OCI-M2 (cell line): Measurements from ENCODE around the gene ABAT.
"Not testable (repeated sequence)": the region's sequence is repeated elsewhere in the genome, so short reads cannot be mapped to it uniquely, and the experiment has no call there.

Source experiments
- DNase-seq: peaks from one replicate; lab custom pipeline; 2025; ENCODE audit not compliant: unreplicated experiment; lab: John Stamatoyannopoulos, UW

ABAT gene

DNA sequence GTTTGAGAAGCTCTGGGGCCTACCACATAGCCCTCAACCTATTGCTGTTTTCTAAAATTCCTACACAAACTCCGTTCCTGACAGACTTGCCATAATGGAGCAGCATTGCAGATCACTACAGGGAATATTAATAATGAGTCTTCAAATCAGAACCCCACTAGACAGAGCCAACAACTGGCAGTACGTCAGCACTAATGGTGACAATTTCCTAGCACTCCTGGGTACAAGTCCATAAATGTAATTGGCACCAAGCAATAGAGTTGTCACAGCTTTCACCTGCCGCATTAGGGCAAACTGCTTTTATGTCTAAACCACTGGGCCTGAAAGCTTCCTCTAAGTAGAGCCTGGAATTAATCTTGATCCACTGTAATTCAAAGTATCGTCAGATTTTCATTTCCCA, 25.5 kb upstream of the ABAT start:
- no peak for DNase-seq

GRCh38 chr16:8649829-8650554, 24.4 kb upstream of the ABAT start:
- no peak for DNase-seq

GRCh38 chr16:8651958-8652357, 22.5 kb upstream of the ABAT start:
- not testable (repeated sequence) for DNase-seq

DNA sequence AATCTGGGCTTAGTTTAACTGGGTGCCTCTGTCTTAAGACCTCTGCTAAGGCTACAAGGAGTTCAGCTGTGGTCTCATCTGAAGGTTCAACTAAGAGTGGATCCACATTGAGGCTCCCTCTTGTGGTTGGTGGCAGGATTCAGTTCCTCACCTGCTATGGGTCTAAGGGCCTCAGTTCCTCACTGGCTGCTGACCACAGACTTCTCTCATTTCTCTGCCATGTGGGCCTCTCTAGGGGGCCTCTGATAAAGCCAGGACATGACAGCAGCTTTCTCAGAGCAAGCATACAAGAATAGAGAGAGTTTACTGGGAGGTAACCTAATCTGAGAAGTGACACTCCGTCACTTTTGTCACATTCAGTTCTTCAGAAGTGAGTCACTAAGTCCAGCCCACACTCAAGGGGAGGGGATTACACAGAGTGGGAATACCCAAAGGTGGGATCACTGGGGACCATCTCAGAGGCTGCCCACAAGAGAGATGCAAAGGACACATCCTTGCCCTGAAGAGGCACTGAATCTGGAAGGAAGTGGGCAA, 19.2 kb upstream of the ABAT start:
- DNase-seq = no peak

GRCh38 chr16:8656376-8656775, 18.0 kb upstream of the ABAT start:
- no peak for DNase-seq

DNA sequence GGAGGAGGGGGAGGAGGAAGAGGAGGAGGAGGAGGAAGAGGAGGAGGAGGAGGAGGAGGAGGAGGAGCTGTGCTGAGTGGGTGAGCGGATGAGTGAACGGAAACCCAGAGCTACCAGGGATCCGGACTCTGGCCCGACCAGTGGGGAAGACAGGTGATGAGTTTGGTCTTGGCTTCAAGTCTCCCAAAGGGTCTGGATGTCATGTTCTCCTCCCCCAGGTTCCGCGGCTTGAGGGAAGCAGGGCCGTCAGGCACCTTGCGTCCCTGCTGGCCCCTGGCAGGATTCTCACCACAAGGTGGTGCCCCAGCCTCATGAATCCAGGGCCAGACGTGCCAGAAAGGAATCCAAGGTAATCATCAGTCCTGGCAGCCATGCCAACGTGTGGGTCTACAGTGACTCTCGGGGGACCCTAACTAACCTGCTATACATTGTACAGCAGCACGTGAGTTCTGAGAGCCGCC, 13.5 kb upstream of the ABAT start:
- no peak for DNase-seq

GRCh38 chr16:8661703-8662102, 12.7 kb upstream of the ABAT start:
- no peak for DNase-seq

DNA sequence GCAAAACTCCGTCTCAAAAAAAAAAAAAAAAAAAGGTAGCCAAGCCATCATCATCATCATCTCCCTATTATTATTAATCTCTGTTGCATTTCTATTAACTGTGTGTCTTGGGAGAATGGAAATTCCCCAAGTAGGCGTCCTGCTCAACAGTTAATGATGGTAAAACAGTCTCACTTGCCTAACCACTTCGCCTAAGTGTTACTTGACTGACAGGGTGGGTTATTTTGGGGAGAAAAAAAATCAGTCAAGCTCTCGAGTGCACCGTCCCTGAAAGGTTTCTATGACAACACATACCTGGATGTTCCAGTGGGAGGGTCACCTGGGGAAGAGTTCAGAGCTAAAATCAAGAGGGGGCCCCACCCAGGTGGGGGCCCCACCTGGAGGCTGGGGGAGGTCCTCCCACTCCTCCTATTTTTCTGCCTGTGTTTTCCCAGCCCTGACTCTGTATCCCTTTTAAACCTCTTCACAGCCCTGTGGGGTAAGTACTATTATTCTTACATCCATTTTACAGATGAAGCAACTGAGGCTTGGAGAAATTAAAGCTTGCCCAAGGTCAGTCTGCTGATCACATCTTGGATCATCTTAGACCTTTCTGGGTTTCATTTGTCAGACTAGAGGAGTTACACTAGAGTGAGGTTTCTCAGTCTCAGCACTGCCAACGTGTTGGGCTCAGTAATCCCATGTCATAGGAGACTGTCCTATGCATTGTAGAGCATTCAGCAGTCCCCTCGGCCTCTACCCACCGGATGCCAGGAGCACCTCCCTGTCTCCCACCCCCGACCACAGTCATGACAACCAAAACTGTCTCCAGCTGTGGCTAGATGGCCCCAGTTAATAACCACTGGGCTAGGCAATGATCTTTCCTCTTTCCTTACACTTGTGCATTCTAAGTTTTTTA, 11.0 kb upstream of the ABAT start:
- DNase-seq = no peak

GRCh38 chr16:8665529-8665928, 8.9 kb upstream of the ABAT start:
- DNase-seq = no peak

DNA sequence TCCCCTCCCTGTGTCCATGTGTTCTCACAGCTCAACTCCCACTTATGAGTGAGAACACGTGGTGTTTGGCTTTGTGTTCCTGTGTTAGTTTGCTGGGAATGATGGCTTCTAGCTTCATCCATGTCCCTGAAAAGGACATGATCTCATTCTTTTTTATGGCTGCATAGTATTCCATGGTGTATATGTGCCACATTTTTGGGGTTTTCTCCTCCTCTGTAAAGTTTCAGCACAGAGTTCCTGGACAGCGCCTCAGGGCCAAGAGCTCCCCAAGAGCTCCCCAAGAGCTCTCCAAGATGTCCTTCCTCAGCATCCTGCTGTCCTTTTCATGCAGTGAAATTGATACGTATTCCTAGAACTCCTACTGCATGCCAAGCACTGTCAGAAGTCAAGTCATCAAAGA, 6.9 kb upstream of the ABAT start:
- no peak for DNase-seq

DNA sequence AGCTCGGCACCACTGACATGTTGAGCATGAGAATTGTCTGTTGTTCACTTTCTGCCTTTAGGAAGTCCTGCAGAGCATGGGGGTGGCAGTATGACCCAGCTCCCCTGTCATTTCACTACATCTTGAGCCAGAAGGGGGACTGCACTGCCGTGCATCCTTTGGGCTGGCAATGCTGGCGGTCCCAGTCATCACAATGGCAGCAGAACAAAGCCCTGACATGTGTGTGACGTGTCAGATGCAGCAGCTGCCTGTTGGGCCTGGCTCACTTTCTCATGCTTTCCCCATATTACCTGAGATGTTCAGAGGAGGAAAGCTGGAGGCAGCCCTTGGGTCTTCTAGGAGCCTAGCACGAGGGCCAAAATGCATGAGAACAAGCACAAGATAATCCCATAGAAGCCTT, 6.3 kb upstream of the ABAT start:
- no peak for DNase-seq

DNA sequence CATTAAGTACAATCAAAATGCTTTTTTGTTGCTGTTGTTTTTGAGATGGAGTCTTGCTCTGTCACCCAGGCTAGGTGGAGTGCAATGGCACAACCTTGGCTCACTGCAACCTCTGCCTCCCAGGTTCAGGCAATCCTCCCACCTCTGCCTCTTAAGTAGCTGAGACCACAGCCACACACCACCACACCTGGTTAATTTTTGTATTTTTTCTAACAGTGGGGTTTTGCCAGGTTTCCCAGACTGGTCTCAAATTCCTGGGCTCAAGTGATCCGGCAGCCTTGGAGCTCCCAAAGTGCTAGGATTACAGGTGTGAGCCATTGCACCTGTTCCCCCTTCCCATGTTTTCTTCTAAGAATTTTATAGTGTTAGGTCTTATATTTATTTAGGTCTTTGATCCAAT, 4.9 kb upstream of the ABAT start:
- DNase-seq = no peak

DNA sequence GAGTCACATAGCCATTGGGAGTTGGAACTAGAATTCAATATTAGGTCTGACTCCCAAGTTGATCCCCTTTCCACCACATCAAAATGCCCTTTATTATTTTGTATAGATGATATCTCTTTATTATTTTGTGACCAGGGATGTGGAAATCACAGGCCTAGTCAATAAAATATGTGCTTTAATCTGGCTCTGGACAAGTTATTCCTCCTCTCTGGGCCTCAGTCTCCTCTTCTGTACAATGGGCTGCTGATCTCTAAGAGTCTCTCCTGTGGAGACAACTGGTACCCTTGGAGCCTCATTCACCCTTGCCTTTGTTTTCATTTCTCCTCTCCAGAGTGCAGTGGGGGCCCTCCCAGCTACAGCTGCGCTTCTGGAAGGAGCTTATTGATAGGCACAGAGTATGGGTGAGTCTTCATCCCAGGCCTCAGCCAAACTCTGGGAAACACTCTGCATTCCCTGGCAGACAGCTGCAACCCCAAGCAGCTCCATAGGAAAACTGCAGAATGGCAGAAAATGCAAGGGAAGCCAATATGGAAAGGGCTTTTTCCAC, 4.3 kb upstream of the ABAT start:
- no peak for DNase-seq

DNA sequence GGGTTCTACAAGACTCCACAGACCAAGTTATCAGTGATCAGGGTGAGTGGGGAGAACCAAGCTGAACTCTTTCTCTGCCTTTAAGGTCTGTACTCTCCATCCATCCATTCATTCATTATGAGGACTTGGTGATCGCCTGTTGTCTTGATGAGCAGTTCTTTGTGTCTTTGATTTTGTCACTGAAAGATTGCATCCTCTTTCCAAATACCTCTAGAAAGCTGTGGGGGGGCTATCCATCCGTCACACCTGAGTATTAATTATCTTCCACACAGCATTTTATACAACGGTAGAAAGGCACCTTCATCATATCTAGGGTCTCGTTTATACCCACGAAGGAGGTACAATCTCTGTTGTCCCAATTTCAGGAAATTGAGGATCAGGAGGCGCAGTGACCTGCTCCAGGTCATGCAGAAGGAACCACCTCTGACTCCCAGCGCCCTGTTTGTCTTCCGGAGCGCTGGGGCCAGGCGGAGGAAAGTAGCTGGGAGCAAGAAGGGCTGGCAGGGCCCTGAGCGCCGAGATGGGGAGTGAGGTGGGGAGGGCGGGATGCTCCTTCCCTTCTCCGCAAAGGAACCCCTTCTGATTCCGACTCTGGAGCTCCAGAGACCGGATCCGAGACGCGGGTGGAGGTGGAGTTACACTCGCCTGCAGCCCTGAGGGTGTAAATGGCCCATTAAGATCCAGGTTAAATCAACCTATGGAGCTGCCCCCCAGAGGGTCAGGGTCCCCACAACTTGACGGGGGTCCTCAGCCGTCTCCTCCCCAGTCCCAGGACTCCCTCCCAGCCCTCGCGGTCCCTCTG, 605 bp upstream of the ABAT start:
- DNase-seq = no peak

DNA sequence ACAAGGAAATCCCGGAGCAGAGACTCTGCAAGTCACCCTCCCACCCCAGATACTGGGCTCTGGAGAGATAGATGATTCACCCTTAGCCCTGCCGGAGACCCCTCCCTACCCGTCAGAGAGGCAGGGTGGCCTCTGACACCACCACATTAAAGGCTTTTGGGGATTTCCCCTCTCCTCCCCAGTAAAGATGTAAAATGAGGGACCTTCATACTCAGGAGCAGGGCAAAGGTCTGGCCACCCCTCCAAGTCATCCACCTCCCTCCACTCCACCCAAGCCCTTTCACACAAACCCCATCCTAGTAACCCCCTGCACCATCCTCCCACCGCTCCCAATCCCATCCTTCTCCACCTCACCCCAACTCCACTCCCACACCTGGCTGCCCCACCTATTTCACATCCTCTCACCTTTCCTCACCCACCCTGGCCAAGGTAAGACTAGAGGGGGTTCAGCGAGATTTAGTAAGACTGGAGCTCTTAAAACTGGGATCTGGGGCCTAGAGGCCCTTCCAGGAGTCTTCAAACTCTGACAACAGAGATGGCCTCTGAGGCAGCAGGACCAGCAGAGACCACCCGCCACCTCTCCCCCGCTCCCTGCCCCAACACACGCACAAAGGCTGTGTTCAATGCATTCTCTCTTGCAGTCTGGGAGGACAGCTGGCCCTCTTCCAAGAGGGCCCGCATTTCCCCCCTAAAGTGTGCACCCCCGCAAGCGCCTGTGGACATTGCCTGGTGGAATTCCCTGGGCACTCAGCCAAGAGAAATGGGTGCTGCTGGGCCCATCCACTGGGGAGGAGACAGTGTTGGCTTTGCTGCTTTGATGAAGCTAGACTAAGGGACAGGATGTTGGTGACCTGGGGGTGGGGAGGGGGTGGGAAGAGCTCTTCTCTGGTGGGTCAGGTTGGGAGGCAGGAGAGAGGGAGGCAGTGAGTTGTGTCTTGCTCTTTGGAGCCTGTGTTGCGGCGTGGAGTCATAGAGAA, 1.1 kb downstream of the ABAT start:
- DNase-seq = no peak

GRCh38 chr16:8676160-8676547, 1.7 kb downstream of the ABAT start:
- no peak for DNase-seq

- DNase-seq = no peak
These were observed 2.4 kb downstream of the ABAT start for GRCh38 chr16:8676737-8677375.

DNA sequence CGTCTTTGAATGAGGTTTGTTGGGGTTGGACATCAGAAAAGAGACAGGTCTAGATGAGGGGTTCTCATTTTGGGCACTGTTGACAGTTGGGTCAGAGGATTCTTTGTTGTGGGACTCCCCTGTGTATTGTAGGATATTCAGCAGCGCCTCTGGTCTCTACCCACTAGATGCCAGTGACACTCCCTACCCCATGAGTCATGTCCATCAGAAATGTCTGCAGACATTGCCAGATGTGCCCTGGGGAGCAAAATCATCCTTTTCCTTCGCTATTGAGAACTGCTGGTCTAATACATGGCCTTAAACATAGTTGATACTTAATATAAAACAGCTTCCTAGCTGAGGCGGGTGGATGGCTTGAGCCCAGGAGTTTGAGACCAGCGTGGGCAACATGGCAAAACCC, 3.1 kb downstream of the ABAT start:
- DNase-seq = no peak
